NCI-H1436 treated with DMSO at 0.1 percent for 48 hours (cell line): Measurements from ENCODE around the gene SSPN.

Experiments
- DNase-seq: peaks from one replicate; lab custom pipeline; 2025; lab: John Stamatoyannopoulos, UW

Gene SSPN

DNA sequence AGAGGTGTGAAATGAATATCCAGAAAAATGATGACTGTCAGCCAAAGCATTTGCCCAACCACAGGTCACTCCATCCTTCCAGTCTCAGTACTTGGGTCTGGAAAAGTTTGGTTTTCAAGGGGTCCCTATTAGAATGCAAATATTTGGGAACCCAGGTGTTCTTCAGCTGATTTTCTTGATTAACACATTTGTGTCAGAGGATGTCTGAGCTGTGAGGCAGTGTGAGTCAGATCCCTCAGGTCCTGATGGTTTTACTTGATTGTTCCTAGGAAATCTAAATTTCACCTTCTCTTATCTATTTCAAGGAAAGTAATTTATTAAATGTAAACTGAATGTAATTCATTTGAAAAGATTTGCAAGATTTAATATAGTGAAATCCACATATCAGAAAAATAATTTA is 71.5 kb downstream of the SSPN start:
- no peak for DNase-seq

DNA sequence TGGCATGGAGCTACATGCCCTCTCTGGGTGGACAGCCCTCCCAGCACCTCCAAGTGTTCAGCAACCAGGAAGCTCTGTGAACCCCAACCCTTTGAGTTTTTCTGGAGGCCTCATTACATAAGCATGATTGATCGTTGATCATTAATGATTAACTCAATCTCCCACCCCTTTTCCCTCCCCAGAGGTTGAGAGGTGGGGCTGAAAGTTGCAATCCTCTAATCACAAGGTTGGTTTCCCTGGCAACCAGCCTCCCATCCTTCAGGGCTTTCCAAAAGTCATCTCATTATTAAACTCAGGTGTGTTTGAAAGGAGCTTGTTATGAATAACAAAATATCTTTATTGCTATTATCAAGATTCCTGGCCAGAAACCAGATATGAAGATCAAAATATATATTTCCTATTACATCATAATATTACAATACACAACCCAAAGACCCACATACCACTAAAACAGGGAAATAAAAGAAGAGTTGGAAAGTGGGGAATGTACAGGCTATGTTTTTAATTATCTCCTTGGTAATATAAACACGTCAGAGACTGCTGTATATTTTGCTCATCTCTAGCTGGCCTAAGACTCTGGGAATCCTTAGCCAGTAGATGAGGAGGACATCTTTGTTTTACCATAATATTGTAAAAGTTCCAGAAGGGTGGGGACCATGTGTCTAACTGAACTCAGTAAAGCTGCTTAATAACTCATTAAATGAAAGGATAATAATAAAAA is 73.6 kb downstream of the SSPN start:
- no peak for DNase-seq

DNA sequence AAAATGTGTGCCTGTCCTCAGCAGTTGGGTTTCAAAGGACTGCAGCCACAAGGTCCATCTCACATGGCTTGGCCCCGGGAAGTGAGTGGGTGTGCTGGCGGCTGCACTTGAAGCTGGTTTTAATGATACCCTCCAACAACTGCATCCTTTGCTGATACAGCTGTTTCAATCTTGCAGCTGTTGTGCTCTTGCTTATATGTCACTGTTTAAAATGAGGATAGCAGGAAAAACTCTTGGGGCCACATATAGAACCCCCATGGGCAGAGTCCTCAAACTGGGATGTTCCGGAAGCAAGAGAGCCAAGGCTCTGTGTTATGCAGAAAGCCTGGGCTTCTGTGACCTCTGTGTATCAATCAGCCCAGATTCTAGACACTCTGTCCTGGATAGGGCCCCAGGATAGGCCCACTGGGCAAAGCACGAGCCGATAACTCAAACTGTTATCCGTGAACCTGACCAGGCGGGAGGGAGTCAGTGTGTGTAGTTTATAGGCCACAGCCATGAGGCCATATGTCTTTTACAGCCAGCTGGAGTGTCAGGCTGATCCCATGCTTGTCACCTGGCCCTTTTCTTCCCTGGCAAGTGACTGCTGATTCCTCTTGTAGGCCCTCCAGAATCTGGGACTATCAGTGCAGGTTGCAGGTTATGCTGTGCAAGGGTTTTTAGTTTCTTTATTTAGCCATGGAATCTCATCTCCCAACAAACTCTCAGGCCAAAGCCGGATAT is 74.3 kb downstream of the SSPN start:
- DNase-seq: no peak

DNA sequence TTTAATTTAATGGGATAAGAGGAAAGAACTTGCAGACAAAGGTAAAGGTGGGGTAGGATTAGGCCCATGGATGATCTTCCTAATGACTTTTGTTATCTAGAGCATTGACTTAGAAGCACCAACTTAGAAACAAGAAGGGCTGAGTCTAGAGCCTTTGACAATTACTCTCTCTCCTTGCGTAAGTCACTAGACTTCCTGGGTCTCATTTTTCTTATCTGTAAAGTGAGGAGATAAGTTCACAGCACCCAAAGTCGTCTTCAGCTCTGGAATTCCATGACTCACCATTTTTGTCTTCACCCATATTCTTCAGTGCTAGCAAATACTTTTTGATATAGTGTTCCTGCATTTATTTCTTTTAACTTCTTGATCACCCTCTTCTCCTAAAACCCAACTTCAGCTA is 75.7 kb downstream of the SSPN start:
- DNase-seq: no peak

DNA sequence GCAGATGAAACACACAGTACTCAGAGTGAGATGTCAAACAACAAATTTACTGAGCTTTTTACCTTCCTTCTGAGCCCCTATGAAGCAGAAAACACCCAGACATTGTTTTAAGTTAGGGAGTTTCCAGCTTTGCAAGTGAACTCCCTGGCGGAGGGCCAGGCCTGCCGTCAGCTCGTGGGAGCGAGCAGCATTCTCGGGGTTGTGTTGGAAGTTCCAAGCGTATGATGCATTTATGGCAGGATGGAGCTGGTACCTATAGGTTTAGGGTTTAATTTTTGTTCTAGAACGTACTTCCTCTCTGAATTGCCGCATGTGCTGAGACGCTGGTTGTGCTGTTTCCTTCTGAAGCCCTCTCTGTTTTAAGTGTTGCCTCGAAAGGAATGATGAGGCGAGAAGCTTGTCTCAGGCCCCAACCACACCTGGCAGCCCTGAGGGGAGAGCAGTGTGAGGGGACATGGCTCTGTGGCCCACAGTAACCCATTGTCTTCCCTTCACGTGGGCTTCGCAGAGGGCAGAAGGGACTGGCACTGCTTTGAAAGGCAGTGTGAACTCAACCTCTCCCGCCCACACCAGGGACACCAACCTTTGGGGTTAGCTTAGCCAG is 76.6 kb downstream of the SSPN start:
- no peak for DNase-seq

DNA sequence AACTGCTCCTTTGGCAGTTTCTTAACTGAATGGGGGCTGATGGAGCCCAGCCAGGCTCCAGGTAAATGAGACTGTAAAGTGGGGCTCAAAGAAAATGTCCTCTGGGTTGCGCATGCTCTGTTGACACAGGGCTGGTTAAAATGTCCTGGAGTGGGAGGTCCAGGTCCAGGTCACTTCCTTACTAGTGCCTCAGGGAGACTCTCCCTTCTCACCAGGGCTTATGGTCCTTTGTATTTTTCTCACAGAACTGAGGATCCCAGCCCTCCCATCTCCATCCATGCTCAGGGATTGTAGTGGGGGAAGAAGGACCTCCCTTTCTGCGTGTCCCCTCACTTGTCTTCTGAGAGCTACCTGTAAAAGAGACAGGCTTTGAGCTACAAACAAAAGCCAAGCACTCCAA is 77.5 kb downstream of the SSPN start:
- DNase-seq: no peak

DNA sequence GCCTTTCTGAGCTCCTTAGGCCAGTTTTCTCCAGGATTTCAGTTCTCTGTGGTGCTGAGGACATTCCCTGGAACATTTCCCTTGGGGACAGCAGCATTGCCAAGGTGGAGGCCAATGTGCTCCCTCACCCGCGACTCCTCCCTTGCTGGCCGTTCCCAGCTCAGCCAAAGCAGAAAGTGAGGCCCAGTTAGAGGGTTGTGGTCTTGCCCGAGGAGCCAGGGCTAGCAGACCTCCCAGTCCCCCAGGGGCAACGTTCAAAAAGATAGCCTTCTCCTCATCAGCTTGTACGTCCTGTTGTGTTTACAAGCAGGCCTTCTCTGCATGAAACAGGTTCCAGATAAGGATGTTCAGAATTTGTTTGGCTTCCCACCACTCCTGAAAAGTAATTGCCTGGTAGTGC is 78.4 kb downstream of the SSPN start:
- DNase-seq: no peak

DNA sequence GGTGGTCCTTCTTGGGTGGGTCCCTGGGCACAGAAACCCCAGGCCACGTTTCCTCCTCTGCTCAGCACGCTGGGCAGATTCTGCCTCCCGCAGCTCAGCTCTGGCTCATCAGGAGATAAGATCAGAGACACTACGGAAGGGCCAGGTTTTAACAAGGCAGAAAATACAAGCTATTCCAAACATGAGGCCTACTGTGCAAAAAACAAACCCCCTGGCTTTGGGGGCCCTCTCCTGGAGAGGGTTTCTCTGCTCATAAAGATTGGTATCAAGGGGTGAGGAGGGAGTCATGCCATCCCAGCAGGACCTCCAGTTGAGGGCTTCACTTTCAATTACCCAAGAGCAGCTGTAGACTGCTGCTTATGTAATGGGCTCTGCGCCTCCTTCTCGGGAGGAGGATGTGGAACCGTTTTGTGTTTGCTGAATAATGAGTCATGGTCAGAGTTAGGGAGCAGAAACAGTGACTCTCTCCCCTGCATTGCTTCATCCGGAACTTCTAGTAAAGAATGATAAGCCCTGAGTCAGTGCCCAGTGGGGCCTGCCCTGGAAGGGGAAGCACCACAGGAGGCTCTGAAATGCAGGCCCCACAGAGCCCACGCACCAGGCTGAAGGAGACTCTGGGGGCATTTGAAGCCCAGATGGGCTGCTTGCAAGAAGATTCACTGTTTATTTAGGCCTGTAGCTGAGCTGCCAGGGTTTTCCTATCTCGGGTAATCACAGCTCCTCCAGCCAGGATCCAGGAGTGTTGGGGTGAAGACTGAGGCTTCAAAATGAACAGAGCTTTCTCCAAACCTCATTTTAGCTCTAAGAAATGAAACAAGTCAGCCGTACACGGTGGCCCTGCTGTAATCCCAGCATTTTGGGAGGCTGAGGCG is 79.3 kb downstream of the SSPN start:
- DNase-seq: no peak

DNA sequence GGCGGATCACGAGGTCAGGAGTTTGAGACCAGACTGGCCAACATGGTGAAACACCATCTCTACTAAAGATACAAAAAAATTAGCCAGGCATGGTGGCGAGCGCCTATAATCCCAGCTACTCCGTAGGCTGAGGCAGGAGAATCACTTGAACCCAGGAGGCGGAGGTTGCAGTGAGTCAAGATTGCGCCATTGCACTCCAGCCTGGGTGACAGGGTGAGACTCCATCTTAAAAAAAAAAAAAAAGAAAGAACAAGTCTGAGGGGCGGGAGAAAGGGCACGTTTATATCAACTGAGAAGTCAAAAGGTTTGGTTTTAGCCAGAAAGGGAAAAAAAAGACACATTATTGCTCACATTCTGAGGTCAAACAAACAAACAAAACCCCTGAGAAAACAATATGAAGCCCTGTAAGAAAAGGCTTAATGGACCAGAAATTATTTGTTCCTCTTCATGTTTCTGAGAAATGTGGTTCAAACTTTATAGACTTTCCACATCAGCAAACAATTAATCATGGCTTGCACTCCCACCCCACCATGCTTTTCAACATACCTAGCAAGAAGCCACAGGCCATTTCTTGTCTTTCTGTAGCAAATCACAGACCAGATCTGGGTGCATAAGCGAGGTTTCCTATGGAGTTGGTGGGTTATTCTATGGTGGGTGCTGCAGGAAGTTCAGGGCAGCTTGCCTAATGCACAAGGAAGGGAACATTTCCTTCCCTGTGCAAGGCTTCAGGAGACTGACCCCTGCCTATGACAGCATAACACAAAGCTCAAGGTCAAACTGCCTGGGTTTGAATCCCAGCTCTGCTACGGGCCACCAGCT is 80.1 kb downstream of the SSPN start:
- no peak for DNase-seq

DNA sequence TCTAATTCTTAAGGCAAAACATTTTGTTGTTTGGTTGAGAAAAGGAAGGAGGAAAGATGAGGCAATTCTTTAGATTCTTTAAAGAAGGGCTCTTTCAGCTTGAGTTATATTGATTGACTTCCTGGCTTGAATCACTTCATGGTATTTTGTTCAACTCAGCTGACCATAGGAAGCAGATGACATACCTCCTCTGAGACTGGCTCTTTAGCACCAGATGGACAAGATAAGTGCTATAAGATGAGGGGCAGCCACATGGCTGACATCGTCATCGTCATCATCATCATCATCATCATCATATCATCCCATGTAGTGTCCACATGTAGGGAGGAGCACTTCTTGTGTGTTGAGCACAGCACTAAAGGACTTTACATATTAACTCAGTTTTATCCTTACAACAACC is 81.3 kb downstream of the SSPN start:
- no peak for DNase-seq

DNA sequence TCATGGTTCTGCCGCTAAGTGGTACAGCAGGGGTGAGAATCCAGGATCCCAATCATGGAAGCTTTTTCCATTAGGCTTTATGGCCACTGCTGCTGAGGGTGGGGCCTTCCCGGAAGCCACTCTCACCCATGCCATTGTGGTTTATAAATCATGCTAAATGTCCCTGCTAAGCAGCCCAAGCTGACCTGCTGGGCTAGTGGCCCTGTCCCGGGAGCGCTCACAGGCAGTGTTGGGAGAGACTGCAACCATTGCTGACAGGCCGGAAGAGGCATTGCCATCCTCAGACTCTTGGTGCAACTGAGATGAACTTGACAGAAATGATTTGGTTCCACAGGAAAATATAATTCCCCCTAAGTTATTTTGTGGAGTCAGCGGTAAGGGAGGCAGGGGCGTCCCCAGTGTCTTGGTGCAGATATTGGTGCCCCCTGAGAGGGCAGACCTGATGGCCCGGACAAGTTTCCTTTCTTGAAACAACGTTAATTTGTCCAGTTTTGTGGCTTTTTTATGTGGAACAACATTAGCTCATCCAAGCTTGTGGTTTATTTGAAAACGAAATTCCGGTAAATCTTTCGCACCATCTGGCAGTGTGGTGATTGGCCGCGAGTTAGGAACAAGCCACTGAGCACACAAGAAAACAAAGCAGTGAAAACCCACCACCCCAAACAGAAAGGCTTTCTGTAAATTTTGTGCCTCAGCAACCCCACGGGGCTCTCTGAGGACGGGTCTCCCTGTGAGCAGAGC is 82.3 kb downstream of the SSPN start:
- no peak for DNase-seq

DNA sequence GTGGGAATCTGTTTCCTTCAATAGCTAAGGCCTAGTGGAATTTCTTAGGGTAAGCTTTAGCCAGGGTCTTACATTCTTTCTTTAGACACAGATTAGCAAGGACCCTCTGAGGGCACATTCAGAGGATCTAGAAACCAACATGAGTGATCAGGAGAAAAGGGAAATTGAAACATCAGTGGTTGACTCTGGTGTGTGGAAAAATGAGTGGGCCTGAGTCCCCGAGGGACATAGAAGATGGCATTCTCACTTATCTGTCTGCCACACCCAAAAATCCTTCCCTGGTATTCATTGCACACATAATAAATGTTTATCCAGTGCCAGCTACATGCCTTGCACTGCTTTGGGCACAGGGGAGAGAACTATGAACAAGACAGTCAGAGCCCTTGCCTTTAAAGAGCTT is 82.9 kb downstream of the SSPN start:
- no peak for DNase-seq

DNA sequence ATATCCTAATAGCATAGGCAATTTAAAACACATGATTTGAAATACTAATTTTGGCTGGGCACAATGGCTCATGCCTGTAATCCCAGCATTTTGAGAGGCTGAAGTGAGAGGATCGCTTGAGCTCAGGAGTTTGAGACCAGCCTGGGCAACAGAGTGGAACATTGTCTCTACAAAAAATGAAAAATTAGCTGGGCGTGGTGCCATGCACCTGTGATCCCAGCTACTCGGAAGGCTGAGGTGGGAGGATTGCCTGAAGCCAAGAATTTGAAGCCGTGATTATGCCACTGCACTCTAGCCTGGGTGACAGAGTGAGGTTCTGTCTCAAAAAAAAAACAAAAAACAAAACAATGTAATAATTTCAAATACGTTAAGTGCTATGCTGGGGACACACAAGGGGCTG is 83.3 kb downstream of the SSPN start:
- no peak for DNase-seq

DNA sequence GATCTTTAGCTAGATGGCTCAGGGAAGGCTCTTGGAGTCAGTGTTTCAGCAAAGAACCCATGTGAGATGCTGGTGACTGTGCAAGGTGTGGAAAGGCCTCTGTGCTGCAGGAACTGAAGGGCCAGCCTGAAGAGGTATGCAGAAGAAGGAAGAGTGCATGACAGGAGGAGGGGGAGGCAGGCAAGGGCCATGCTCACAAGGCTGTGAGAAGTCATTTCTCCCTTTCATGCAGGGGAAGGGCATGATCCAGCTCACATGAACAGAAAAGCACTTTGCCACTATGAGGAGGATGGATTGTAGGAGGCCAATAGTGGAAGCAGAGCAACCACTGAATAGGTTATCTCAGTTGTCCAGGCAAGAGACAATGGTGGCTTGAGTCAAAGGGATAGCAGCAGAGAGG is 83.7 kb downstream of the SSPN start:
- no peak for DNase-seq

DNA sequence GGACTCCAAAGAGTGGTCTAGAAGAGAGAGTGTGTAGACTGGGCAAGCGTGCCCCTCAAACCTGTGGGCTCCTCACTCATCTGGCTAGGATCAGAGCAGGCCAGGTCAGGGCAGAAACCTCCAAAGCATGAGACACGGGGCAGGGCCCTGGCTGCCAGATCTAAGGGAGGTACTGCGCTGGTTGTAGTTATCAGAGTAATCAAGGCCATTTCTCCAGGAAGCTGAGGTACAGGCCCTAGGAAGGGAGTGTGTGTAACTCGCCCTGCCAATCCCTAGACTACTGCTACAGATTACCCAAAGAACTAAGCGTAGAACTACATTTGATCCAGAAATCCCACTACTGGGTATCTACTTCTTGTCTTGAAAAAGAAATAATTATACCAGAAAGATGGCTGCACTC is 84.5 kb downstream of the SSPN start:
- DNase-seq: no peak

DNA sequence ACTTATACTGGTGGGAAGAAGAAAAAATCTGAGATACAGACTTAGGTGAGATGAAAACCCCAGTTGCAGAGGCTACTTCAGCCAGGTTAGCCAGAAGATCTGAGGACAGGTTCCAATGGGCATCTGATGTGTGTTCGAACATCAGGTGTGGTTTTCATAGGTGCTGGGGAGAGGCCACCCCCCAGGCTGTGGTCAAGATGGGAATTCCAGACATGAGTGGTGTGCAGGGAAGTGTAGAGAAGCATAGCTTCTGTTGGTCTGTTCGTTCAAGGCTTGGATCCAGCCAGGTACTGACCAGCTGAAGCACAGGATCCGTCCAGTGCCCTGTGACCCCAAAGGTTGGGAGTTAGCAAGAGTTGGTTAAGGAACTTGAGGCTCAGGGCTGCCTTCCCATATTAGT is 85.5 kb downstream of the SSPN start:
- DNase-seq: no peak

DNA sequence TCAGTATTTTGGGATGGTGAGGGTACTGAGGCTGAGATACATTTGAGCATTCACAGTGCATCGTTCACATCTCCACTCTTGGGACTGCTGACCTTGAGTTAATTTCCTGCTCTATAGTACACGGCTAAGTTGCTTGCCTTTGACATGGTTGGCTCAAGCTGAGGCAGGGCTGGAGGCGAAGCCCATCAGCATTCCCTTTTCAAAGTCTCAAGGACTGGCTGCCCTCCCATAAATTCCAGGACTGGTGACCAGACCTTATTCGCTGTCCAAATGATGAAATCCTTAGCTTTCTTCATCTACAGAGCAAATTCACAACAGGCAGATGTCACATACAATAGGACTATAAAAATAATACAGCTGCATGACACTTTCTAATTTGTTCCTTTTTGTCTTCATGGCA is 85.9 kb downstream of the SSPN start:
- no peak for DNase-seq

DNA sequence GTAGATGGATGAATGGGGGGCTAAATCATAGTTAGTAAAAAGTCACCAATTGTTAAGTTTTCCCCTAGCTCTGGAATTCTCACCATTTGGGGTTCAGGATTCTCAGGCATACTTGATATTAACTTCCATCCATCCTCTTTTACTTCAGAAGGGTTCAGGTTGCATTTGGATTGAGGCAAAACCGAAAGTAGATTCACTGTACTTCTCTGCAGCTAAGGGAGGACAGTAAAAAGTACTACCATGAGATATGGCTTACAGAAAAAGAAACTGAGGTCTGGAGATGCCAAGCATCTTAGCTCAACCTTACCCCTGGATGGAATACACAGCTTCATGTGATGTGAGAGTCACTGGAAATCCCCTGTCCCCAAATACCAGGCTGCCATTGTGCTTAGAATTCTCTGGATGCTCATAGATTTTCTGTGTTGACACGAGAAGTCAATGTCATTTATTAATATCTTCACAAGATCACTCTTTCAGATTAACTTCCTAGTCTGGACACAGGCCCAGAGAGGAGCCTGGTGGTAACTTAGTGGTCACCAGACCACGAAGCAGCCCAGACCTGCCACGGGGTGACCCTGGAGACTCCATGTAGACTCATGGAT is 87.1 kb downstream of the SSPN start:
- DNase-seq: no peak

DNA sequence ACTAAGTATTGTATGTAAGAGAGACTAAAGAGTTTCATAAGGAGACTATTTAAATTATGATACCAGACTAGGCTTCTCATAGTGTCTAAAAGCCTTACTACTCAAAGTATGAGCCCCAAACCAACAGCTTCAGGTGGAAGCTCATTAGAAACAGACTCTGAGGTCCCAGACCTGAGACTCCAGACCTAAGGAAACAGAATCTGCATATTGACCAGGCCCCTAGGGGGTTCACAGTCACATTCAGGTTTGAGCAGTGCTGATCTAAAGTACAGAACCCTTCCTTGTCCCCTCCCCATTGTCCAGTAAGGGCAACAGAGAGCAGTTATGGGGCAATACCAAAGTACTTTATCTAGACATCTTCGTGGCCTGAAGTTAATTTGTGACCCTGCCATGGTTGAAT is 87.7 kb downstream of the SSPN start:
- DNase-seq: no peak

DNA sequence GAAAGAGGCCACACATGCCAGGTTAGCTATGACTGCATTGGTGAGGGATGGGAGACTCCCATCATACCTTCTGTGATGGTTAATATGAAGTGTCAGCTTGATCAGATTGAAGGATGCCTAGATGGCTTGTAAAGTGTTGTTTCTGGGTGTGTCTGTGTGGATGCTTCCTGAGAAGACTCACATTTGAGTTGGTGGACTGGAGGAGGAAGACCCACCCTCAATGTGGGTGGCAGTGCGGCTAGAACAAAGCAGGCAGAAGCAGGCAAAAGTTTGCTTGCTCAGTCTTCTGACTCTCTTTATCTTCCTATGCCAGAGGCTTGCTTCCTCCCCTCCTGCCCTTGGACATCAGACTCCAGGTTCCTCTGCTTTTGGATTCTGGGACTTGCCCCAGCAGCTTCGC is 88.2 kb downstream of the SSPN start:
- no peak for DNase-seq

DNA sequence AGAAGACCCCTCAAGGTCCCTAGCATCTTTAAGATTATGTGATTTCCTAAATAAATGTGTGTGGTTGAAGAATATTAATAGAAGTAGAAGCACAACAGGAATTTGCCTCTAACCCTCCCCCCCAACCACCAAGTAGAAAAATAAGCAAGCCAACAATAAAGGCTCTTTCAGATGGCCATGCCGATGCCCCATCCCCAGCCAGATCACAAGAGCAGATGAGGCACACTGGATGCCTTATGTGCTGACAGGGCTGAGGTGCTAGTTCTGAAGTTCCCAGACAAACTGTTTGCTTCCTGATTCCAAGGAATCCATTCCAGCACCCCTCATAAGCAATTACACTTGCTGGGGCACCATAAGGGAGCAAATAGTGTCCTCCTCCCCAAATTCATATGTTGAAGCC is 90.0 kb downstream of the SSPN start:
- DNase-seq: no peak
